Liver (tissue), 9 donors: Measurements from ENCODE around the gene TMEM87B. TPM values are rescaled to one million over a fixed set of nuclear protein-coding genes. Genes with fewer than 3 reads are reported as not detected.

Experiments used
- DNase-seq: peaks from one replicate; pipeline ENCODE4 v3.0.0-alpha.2; 2017; ENCODE audit warnings: low spot score
- H3K27ac ChIP-seq, 2 donors: one replicate each; pipeline ENCODE4 v1.7.0; 2013; ENCODE audit warnings: inconsistent platforms in 2 of 2, low read length in 2 of 2, control low read depth in 1 of 2, low read depth in 1 of 2, mild to moderate bottlenecking in 1 of 2
- H3K27me3 ChIP-seq, 4 donors: one replicate each; pipeline versions ENCODE4 v1.6.1 to v1.7.0; 2013; ENCODE audit warnings: low read length in 3 of 4, inconsistent platforms in 1 of 4, mild to moderate bottlenecking in 1 of 4, moderate library complexity in 1 of 4; ENCODE audit not compliant: control insufficient read depth in 4 of 4, insufficient read depth in 4 of 4
- H3K36me3 ChIP-seq, 4 donors: one replicate each; pipeline versions ENCODE4 v1.6.1 to v1.7.0; 2013; ENCODE audit warnings: low read length in 3 of 4, mild to moderate bottlenecking in 3 of 4, low read depth in 1 of 4, moderate library complexity in 1 of 4; ENCODE audit not compliant: control insufficient read depth in 4 of 4, insufficient read depth in 3 of 4
- H3K4me1 ChIP-seq, 4 donors: one replicate each; pipeline versions ENCODE4 v1.6.1 to v1.7.0; 2013; ENCODE audit warnings: low read length in 3 of 4, mild to moderate bottlenecking in 3 of 4, moderate library complexity in 1 of 4; ENCODE audit not compliant: control insufficient read depth in 4 of 4, insufficient read depth in 4 of 4
- H3K4me3 ChIP-seq, 3 donors: one replicate each; pipeline versions ENCODE4 v1.6.1 to v1.7.0; 2013; ENCODE audit warnings: low read length in 3 of 3, control low read depth in 1 of 3, low read depth in 1 of 3, mild to moderate bottlenecking in 1 of 3
- H3K9ac ChIP-seq, 2 donors: one replicate each; pipeline ENCODE4 v1.7.0; 2013; ENCODE audit warnings: low read length in 2 of 2, mild to moderate bottlenecking in 2 of 2, moderate library complexity in 2 of 2, control low read depth in 1 of 2, low read depth in 1 of 2
- H3K9me3 ChIP-seq, 4 donors: one replicate each; pipeline versions ENCODE4 v1.6.1 to v1.7.0; 2013; ENCODE audit warnings: low read length in 3 of 4; ENCODE audit not compliant: control insufficient read depth in 4 of 4
- ATF3 ChIP-seq: IDR thresholded peaks from 2 replicates; pipeline ENCODE4 v1.6.1; 2016; ENCODE audit warnings: antibody characterized with exemption
- CTCF ChIP-seq: fragments of 150-350 bp; IDR thresholded peaks from 2 replicates; pipeline ENCODE4 v1.5.1; 2017; ENCODE audit warnings: improper control_type of control experiment, low read depth, low read length; ENCODE audit not compliant: missing input control
- EGR1 ChIP-seq, 2 donors: IDR thresholded peaks; 2 replicates each; pipeline ENCODE4 v1.6.1; 2016 to 2018; ENCODE audit warnings: antibody characterized with exemption in 2 of 2, low read depth in 2 of 2
- FOXA1 ChIP-seq: IDR thresholded peaks from 2 replicates; pipeline ENCODE4 v1.6.1; 2016; ENCODE audit warnings: antibody characterized with exemption
- FOXA2 ChIP-seq: IDR thresholded peaks from 2 replicates; pipeline ENCODE4 v1.6.1; 2016; ENCODE audit warnings: antibody characterized with exemption
- GABPA ChIP-seq, 2 donors: IDR thresholded peaks in 1 of 2; conservative IDR thresholded peaks in 1 of 2; 2 replicates each; pipeline ENCODE4 v1.6.1; 2016; ENCODE audit warnings: antibody characterized with exemption in 2 of 2, mild to moderate bottlenecking in 1 of 2, moderate library complexity in 1 of 2
- HNF4A ChIP-seq, 2 donors: conservative IDR thresholded peaks; 2 replicates each; pipeline ENCODE4 v1.6.1; 2016; ENCODE audit warnings: antibody characterized with exemption in 2 of 2, mild to moderate bottlenecking in 2 of 2
- HNF4G ChIP-seq: IDR thresholded peaks from 2 replicates; pipeline ENCODE4 v1.6.1; 2016; ENCODE audit warnings: antibody characterized with exemption
- JUND ChIP-seq, 2 donors: IDR thresholded peaks; 2 replicates each; pipeline ENCODE4 v1.6.1; 2016; ENCODE audit warnings: antibody characterized with exemption in 2 of 2
- MAX ChIP-seq: IDR thresholded peaks from 2 replicates; pipeline ENCODE4 v1.6.1; 2016; ENCODE audit warnings: antibody characterized with exemption
- NR2F2 ChIP-seq: IDR thresholded peaks from 2 replicates; pipeline ENCODE4 v1.6.1; 2016; ENCODE audit warnings: antibody characterized with exemption
- REST ChIP-seq: IDR thresholded peaks from 2 replicates; pipeline ENCODE4 v1.6.1; 2016; ENCODE audit warnings: antibody characterized with exemption, mild to moderate bottlenecking
- RXRA ChIP-seq, 2 donors: IDR thresholded peaks; 2 replicates each; pipeline ENCODE4 v1.6.1; 2017 to 2018; ENCODE audit warnings: antibody characterized with exemption in 2 of 2, mild to moderate bottlenecking in 1 of 2
- TAF1 ChIP-seq: conservative IDR thresholded peaks from 2 replicates; pipeline ENCODE4 v1.6.1; 2016; ENCODE audit warnings: antibody characterized with exemption, mild to moderate bottlenecking
- WGBS: extraction: QIAGEN DNeasy Blood & Tissue Kit; methylation state at CpG from one replicate; pipeline ENCODE4 v1.1.7; 2013; 5-methylcytosine and 5-hydroxymethylcytosine counted together
- polyA plus RNA-seq, 2 donors: library from polyadenylated mRNA; stranded (reverse) in 1 of 2; unstranded in 1 of 2; fragments of 200-250 nt in 1 of 2; fragments of >200 nt in 1 of 2; fragmentation: Nextera tagmentation in 1 of 2; extraction: Ambion mirVana in 1 of 2; gene quantifications; one replicate each; pipeline versions ENCODE4 v1.2.1 to v1.2.3, GENCODE V29; 2013 to 2015
- total RNA-seq, 2 donors: library from RNA; depleted of rRNA; stranded (reverse); fragments of >200 nt; gene quantifications; one replicate each; pipeline ENCODE4 v1.2.3, GENCODE V29; 2014
- donor health status: healthy.
- donor health status: healthy.
- donor health status: healthy.
- donor health status: healthy.
- donor health status: healthy.

The TMEM87B gene
- total and polyA plus RNA-seq, 4 donors: 3.6 to 10.1 (median 6.0) TPM

- Histone ChIP-seq H3K36me3 (peaks cover 1 to 21% (median 15%) of the 10 kb centered on the region in 4 donors), H3K9me3 (no peaks in the 10 kb centered on the region), H3K9ac (no peak overlapping the region)
These were observed 26.2 kb downstream of the TMEM87B start for GRCh38 chr2:112081262-112081661.

More at GRCh38 chr2:112081262-112081661, 26.2 kb downstream of the TMEM87B start:
- Histone ChIP-seq H3K27ac (no peak overlapping the region), H3K4me1 (no peaks in the 10 kb centered on the region), H3K27me3 (no peaks in the 10 kb centered on the region), H3K4me3 (no peak overlapping the region)
- DNase-seq: no peak
- TF ChIP-seq MAX (no peak), HNF4A (conservative IDR thresholded peaks at IDR 0.05) (no peak), NR2F2 (no peak), JUND (IDR thresholded peaks at IDR 0.05) (no peak), TAF1 (no peak), GABPA (IDR thresholded peaks at IDR 0.05 in 1 of 2, conservative IDR thresholded peaks at IDR 0.05 in 1 of 2) (no peak), EGR1 (IDR thresholded peaks at IDR 0.05; ENCODE audit: low read depth in 2 of 2) (no peak), HNF4G (no peak), REST (no peak), RXRA (IDR thresholded peaks at IDR 0.05) (no peak), FOXA1 (no peak), ATF3 (no peak), CTCF (no peak), FOXA2 (no peak)
- WGBS: 87% methylated on average over 1 of the region's 1 CpG
